ENCODE measurements around the gene RASGRF1.

The RASGRF1 gene

DNA sequence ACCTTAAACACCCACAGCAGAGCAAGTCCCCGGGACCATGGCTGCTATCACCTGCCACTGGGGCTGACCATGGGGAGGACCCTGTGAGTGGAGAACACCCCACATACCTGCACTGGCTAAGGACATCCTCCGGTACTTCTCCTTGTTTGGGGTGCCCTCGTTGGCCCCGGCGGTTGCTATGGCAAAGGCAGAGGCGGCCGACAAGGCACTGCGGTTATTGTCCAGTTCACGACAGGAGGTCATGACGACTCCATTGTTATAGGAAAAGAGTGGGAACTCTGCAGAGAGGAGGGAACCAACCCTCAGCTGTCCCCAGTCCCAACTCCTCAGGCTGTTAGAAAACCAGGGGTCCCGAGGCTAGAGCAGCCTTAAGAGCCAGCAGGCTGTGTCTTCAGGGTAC is 90.9 kb downstream of the RASGRF1 start:
- H3K9ac ChIP-seq (ENCODE audit: low read length) = no peak overlapping the region
- no peaks in the 10 kb centered on the region for H3K9me3 ChIP-seq (replicated peaks; ENCODE audit: insufficient read depth, low read length)
- H4K20me1 ChIP-seq (ENCODE audit: insufficient read depth, low read length) = no peaks in the 10 kb centered on the region
- H3K79me2 ChIP-seq (ENCODE audit: low read length) = no peaks in the 10 kb centered on the region
- no peak overlapping the region for H3K4me2 ChIP-seq (ENCODE audit: low read depth, low read length)
- H3F3A ChIP-seq (ENCODE audit: insufficient read depth, low read length) = no peaks in the 10 kb centered on the region
- peaks cover 6% of the 10 kb centered on the region for H3K4me1 ChIP-seq (ENCODE audit: low read length)
- no peaks in the 10 kb centered on the region for H3K27me3 ChIP-seq (replicated peaks; ENCODE audit: insufficient read depth, low read length)
- no peak overlapping the region for H3K27ac ChIP-seq (ENCODE audit: low read length)
- DNase-seq = no peak
- no peak for TF ChIP-seq CTCF (IDR thresholded peaks at IDR 0.05; ENCODE audit: low read length)
- no peak for TF ChIP-seq EZH2 (optimal IDR thresholded peaks at IDR 0.05; ENCODE audit: low read depth, low read length)
- no peak for TF ChIP-seq EZH2phosphoT487 (IDR thresholded peaks at IDR 0.05; ENCODE audit: low read length)
- H3K4me3 ChIP-seq (ENCODE audit: low read length) = no peak overlapping the region
- no peaks in the 10 kb centered on the region for H3K36me3 ChIP-seq (replicated peaks; ENCODE audit: insufficient read depth, low read length)
- H3K9me2 ChIP-seq (replicated peaks; ENCODE audit: insufficient read depth, low read length) = no peaks in the 10 kb centered on the region
- H2AFZ ChIP-seq (ENCODE audit: low read length) = no peak overlapping the region

GRCh38 chr15:78998526-78998925 is 92.1 kb downstream of the RASGRF1 start:
- Histone ChIP-seq H3K9me2 (replicated peaks; ENCODE audit: insufficient read depth, low read length) (no peaks in the 10 kb centered on the region), H3K36me3 (replicated peaks; ENCODE audit: insufficient read depth, low read length) (no peaks in the 10 kb centered on the region), H3K9me3 (replicated peaks; ENCODE audit: insufficient read depth, low read length) (no peaks in the 10 kb centered on the region), H2AFZ (ENCODE audit: low read length) (no peak overlapping the region), H3K4me1 (ENCODE audit: low read length) (no peaks in the 10 kb centered on the region), H3K27ac (ENCODE audit: low read length) (no peak overlapping the region), H3K9ac (ENCODE audit: low read length) (no peak overlapping the region), H3K79me2 (ENCODE audit: low read length) (no peaks in the 10 kb centered on the region), H3K4me3 (ENCODE audit: low read length) (no peak overlapping the region), H3F3A (ENCODE audit: insufficient read depth, low read length) (no peaks in the 10 kb centered on the region), H4K20me1 (ENCODE audit: insufficient read depth, low read length) (no peaks in the 10 kb centered on the region), H3K4me2 (ENCODE audit: low read depth, low read length) (no peak overlapping the region), H3K27me3 (replicated peaks; ENCODE audit: insufficient read depth, low read length) (no peaks in the 10 kb centered on the region)
- DNase-seq = no peak
- TF ChIP-seq EZH2phosphoT487 (IDR thresholded peaks at IDR 0.05; ENCODE audit: low read length) = no peak
- no peak for TF ChIP-seq EZH2 (optimal IDR thresholded peaks at IDR 0.05; ENCODE audit: low read depth, low read length)
- TF ChIP-seq CTCF (IDR thresholded peaks at IDR 0.05; ENCODE audit: low read length) = no peak

- TF ChIP-seq EZH2 (optimal IDR thresholded peaks at IDR 0.05; ENCODE audit: low read depth, low read length) (no peak), CTCF (IDR thresholded peaks at IDR 0.05; ENCODE audit: low read length) (no peak), EZH2phosphoT487 (IDR thresholded peaks at IDR 0.05; ENCODE audit: low read length) (no peak)
- no peaks in the 10 kb centered on the region for H3F3A ChIP-seq (ENCODE audit: insufficient read depth, low read length)
- H3K9me2 ChIP-seq (replicated peaks; ENCODE audit: insufficient read depth, low read length) = no peaks in the 10 kb centered on the region
- no peaks in the 10 kb centered on the region for H4K20me1 ChIP-seq (ENCODE audit: insufficient read depth, low read length)
- no peaks in the 10 kb centered on the region for H3K4me1 ChIP-seq (ENCODE audit: low read length)
- H3K36me3 ChIP-seq (replicated peaks; ENCODE audit: insufficient read depth, low read length) = no peaks in the 10 kb centered on the region
- no peak overlapping the region for H3K27ac ChIP-seq (ENCODE audit: low read length)
- H3K9me3 ChIP-seq (replicated peaks; ENCODE audit: insufficient read depth, low read length) = no peaks in the 10 kb centered on the region
- H3K27me3 ChIP-seq (replicated peaks; ENCODE audit: insufficient read depth, low read length) = no peaks in the 10 kb centered on the region
- H3K79me2 ChIP-seq (ENCODE audit: low read length) = no peaks in the 10 kb centered on the region
- no peak for DNase-seq
- H3K9ac ChIP-seq (ENCODE audit: low read length) = no peak overlapping the region
- H2AFZ ChIP-seq (ENCODE audit: low read length) = no peak overlapping the region
- no peak overlapping the region for H3K4me2 ChIP-seq (ENCODE audit: low read depth, low read length)
- no peak overlapping the region for H3K4me3 ChIP-seq (ENCODE audit: low read length)
Measured at GRCh38 chr15:78997981-78998499, 92.5 kb downstream of the RASGRF1 start.

Measured in MM.1S (cell line).